SK-N-SH treated with all-trans-retinoic acid at 6 μM for 48 hours (cell line): Measurements from ENCODE around the gene KLHL6.

ENCODE experiments used
- ARNTL ChIP-seq: fragments of 450-650 bp; formaldehyde crosslinking; IDR thresholded peaks from 2 replicates; pipeline ENCODE4 v1.5.0; 2020; ENCODE audit warnings: low read depth, mild to moderate bottlenecking, moderate library complexity, borderline replicate concordance
- CSDC2 ChIP-seq: fragments of 250-450 bp; sonication (Bioruptor Pico); IDR thresholded peaks from 2 replicates; pipeline ENCODE4 v1.5.0; 2020; ENCODE audit warnings: mild to moderate bottlenecking, moderate library complexity
- OSR1 ChIP-seq: fragments of 250-450 bp; sonication (Bioruptor Pico); IDR thresholded peaks from 2 replicates; pipeline ENCODE4 v1.8.0; 2022; ENCODE audit warnings: moderate library complexity, mild to moderate bottlenecking, inconsistent platforms
- TSHZ2 ChIP-seq: fragments of 250-450 bp; sonication (Bioruptor Pico); IDR thresholded peaks from 2 replicates; pipeline ENCODE4 v1.5.0; 2020; ENCODE audit warnings: mild to moderate bottlenecking, moderate library complexity
- ZFP30 ChIP-seq: fragments of 450-650 bp; formaldehyde crosslinking; IDR thresholded peaks from 2 replicates; pipeline ENCODE4 v1.5.0; 2022; ENCODE audit warnings: mild to moderate bottlenecking, moderate library complexity
- ZNF70 ChIP-seq: fragments of 450-650 bp; formaldehyde crosslinking; IDR thresholded peaks from 2 replicates; pipeline ENCODE4 v1.5.0; 2020; ENCODE audit warnings: mild to moderate bottlenecking, moderate library complexity
- TF ChIP-seq, protein P1 (sequence below): fragments of 250-450 bp; sonication (Bioruptor Pico); IDR thresholded peaks from 2 replicates; pipeline ENCODE4 v1.5.1; 2020; ENCODE audit warnings: low read depth, mild to moderate bottlenecking, moderate library complexity

- TF ChIP-seq ZFP30 (CRISPR knock-in tag) (no peak), ARNTL (CRISPR knock-in tag) (no peak), TSHZ2 (CRISPR knock-in tag) (no peak), OSR1 (no peak), CSDC2 (CRISPR knock-in tag) (no peak), ZNF70 (CRISPR knock-in tag) (no peak)
- TF ChIP-seq, protein P1, sequence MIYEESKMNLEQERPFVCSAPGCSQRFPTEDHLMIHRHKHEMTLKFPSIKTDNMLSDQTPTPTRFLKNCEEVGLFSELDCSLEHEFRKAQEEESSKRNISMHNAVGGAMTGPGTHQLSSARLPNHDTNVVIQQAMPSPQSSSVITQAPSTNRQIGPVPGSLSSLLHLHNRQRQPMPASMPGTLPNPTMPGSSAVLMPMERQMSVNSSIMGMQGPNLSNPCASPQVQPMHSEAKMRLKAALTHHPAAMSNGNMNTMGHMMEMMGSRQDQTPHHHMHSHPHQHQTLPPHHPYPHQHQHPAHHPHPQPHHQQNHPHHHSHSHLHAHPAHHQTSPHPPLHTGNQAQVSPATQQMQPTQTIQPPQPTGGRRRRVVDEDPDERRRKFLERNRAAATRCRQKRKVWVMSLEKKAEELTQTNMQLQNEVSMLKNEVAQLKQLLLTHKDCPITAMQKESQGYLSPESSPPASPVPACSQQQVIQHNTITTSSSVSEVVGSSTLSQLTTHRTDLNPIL (CRISPR knock-in tag), result no peak
Measured at GRCh38 chr3:183484431-183485075, 71.0 kb downstream of the KLHL6 start.
